Measurements from ENCODE around the gene GALNT14.

GALNT14 gene

GRCh38 chr2:30959653-30960052 is 178.6 kb downstream of the GALNT14 start:
- no peak for TF ChIP-seq CTCF (IDR thresholded peaks at IDR 0.05)

- TF ChIP-seq CTCF (IDR thresholded peaks at IDR 0.05) = no peak
These were observed 179.3 kb downstream of the GALNT14 start for GRCh38 chr2:30958918-30959265.

- no peak for TF ChIP-seq CTCF (IDR thresholded peaks at IDR 0.05)
These were observed 179.9 kb downstream of the GALNT14 start for GRCh38 chr2:30958193-30958917.

- no peak for TF ChIP-seq CTCF (IDR thresholded peaks at IDR 0.05)
These were observed 180.6 kb downstream of the GALNT14 start for GRCh38 chr2:30957591-30957990.

GRCh38 chr2:30956995-30957394 is 181.2 kb downstream of the GALNT14 start:
- no peak for TF ChIP-seq CTCF (IDR thresholded peaks at IDR 0.05)

GRCh38 chr2:30955516-30956132 is 182.6 kb downstream of the GALNT14 start:
- no peak for TF ChIP-seq CTCF (IDR thresholded peaks at IDR 0.05)

GRCh38 chr2:30950339-30950738 is 187.9 kb downstream of the GALNT14 start:
- TF ChIP-seq CTCF (IDR thresholded peaks at IDR 0.05) = no peak
